Measurements from ENCODE around the gene SMARCA1. TPM values are rescaled to one million over a fixed set of nuclear protein-coding genes. Genes with fewer than 3 reads are reported as not detected.

The SMARCA1 gene
- total and polyA plus RNA-seq, 3 experiments from 2014 or later, result 0.11 to 0.38 TPM; not detected in 1

- Mint-ChIP-seq H3K4me3 (no peak overlapping the region), H3K27me3 (peaks cover 8% of the 10 kb centered on the region in 2 donors), H3K4me1 (no peaks in the 10 kb centered on the region), H3K36me3 (no peaks in the 10 kb centered on the region), H3K9me3 (no peaks in the 10 kb centered on the region), H3K27ac (no peak overlapping the region)
- DNase-seq, result no peak
- Histone ChIP-seq H3K27me3 (ENCODE audit: insufficient read depth, low read length, poor library complexity, severe bottlenecking) (no peaks in the 10 kb centered on the region), H3K9me3 (ENCODE audit: low read length) (no peaks in the 10 kb centered on the region), H3K4me1 (ENCODE audit: insufficient read depth, low read length) (no peaks in the 10 kb centered on the region), H3K27ac (ENCODE audit: low read depth, low read length) (no peak overlapping the region), H3K4me3 (ENCODE audit: low read length) (no peak overlapping the region), H3K36me3 (ENCODE audit: insufficient read depth, low read length) (no peaks in the 10 kb centered on the region)
- ChIA-PET POLR2A (no interaction called here), CTCF (no interaction called here)
These were observed 27.4 kb downstream of the SMARCA1 start for GRCh38 chrX:129495900-129496299.

DNA sequence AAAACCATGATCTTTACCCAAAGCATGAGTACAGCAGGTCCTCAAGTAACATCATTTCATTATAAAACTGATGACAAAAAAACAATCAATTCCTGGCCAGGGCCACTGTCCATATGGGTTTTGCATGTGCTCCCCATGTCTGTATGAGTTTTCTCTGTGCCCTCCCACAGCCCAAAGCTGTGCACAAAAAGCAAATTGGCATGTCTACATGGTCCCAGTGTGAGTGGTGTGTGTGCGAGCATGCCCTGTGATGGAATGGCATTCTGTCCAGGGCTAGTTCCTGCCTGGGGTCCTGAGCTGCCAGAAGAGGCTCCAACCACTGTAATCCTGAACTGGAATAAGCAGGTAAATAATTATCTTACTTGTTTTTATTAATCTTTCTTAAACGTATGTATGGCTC is 28.4 kb downstream of the SMARCA1 start:
- H3K36me3 ChIP-seq (ENCODE audit: insufficient read depth, low read length), result no peaks in the 10 kb centered on the region
- H3K4me1 Mint-ChIP-seq, result no peaks in the 10 kb centered on the region
- no peaks in the 10 kb centered on the region for H3K27me3 ChIP-seq (ENCODE audit: insufficient read depth, low read length, poor library complexity, severe bottlenecking)
- CTCF ChIA-PET, result no interaction called here
- no peak overlapping the region for H3K27ac Mint-ChIP-seq
- H3K4me3 Mint-ChIP-seq, result no peak overlapping the region
- H3K9me3 ChIP-seq (ENCODE audit: low read length), result no peaks in the 10 kb centered on the region
- H3K9me3 Mint-ChIP-seq, result no peaks in the 10 kb centered on the region
- POLR2A ChIA-PET, result no interaction called here
- no peak for DNase-seq
- H3K4me3 ChIP-seq (ENCODE audit: low read length), result no peak overlapping the region
- no peaks in the 10 kb centered on the region for H3K4me1 ChIP-seq (ENCODE audit: insufficient read depth, low read length)
- peaks cover 8% of the 10 kb centered on the region in 2 donors for H3K27me3 Mint-ChIP-seq
- H3K27ac ChIP-seq (ENCODE audit: low read depth, low read length), result no peak overlapping the region
- H3K36me3 Mint-ChIP-seq, result no peaks in the 10 kb centered on the region

GRCh38 chrX:129493643-129494042 is 29.6 kb downstream of the SMARCA1 start:
- CTCF ChIA-PET, result no interaction called here
- no peaks in the 10 kb centered on the region for H3K4me1 Mint-ChIP-seq
- no peak overlapping the region for H3K4me3 ChIP-seq (ENCODE audit: low read length)
- no peak overlapping the region for H3K27ac Mint-ChIP-seq
- H3K36me3 ChIP-seq (ENCODE audit: insufficient read depth, low read length), result no peaks in the 10 kb centered on the region
- POLR2A ChIA-PET, result no interaction called here
- no peaks in the 10 kb centered on the region for H3K9me3 Mint-ChIP-seq
- peaks cover 5 to 8% of the 10 kb centered on the region in 2 donors for H3K27me3 Mint-ChIP-seq
- no peaks in the 10 kb centered on the region for H3K4me1 ChIP-seq (ENCODE audit: insufficient read depth, low read length)
- DNase-seq, result no peak
- H3K27ac ChIP-seq (ENCODE audit: low read depth, low read length), result no peak overlapping the region
- H3K9me3 ChIP-seq (ENCODE audit: low read length), result no peaks in the 10 kb centered on the region
- H3K27me3 ChIP-seq (ENCODE audit: insufficient read depth, low read length, poor library complexity, severe bottlenecking), result no peaks in the 10 kb centered on the region
- no peak overlapping the region for H3K4me3 Mint-ChIP-seq
- H3K36me3 Mint-ChIP-seq, result no peaks in the 10 kb centered on the region

GRCh38 chrX:129490330-129490729 is 33.0 kb downstream of the SMARCA1 start:
- H3K27me3 Mint-ChIP-seq, result peaks cover 0 to 5% of the 10 kb centered on the region in 2 donors
- no peak overlapping the region for H3K27ac Mint-ChIP-seq
- Histone ChIP-seq H3K9me3 (ENCODE audit: low read length) (no peaks in the 10 kb centered on the region), H3K27ac (ENCODE audit: low read depth, low read length) (no peak overlapping the region), H3K4me3 (ENCODE audit: low read length) (no peak overlapping the region), H3K4me1 (ENCODE audit: insufficient read depth, low read length) (no peaks in the 10 kb centered on the region), H3K27me3 (ENCODE audit: insufficient read depth, low read length, poor library complexity, severe bottlenecking) (no peaks in the 10 kb centered on the region), H3K36me3 (ENCODE audit: insufficient read depth, low read length) (no peaks in the 10 kb centered on the region)
- ChIA-PET CTCF (no interaction called here), POLR2A (no interaction called here)
- DNase-seq, result no peak
- H3K36me3 Mint-ChIP-seq, result no peaks in the 10 kb centered on the region
- H3K4me1 Mint-ChIP-seq, result no peaks in the 10 kb centered on the region
- no peak overlapping the region for H3K4me3 Mint-ChIP-seq
- no peaks in the 10 kb centered on the region for H3K9me3 Mint-ChIP-seq

GRCh38 chrX:129488359-129488758 is 34.9 kb downstream of the SMARCA1 start:
- Mint-ChIP-seq H3K4me1 (no peaks in the 10 kb centered on the region), H3K4me3 (no peak overlapping the region), H3K36me3 (no peaks in the 10 kb centered on the region), H3K9me3 (no peaks in the 10 kb centered on the region), H3K27me3 (peaks cover 0 to 4% of the 10 kb centered on the region in 2 donors), H3K27ac (no peak overlapping the region)
- Histone ChIP-seq H3K4me1 (ENCODE audit: insufficient read depth, low read length) (no peaks in the 10 kb centered on the region), H3K9me3 (ENCODE audit: low read length) (no peaks in the 10 kb centered on the region), H3K27me3 (ENCODE audit: insufficient read depth, low read length, poor library complexity, severe bottlenecking) (no peaks in the 10 kb centered on the region), H3K36me3 (ENCODE audit: insufficient read depth, low read length) (no peaks in the 10 kb centered on the region), H3K27ac (ENCODE audit: low read depth, low read length) (no peak overlapping the region), H3K4me3 (ENCODE audit: low read length) (no peak overlapping the region)
- no peak for DNase-seq
- ChIA-PET POLR2A (no interaction called here), CTCF (no interaction called here)

- Histone ChIP-seq H3K9me3 (ENCODE audit: low read length) (no peaks in the 10 kb centered on the region), H3K27ac (ENCODE audit: low read depth, low read length) (no peak overlapping the region), H3K4me1 (ENCODE audit: insufficient read depth, low read length) (no peaks in the 10 kb centered on the region), H3K36me3 (ENCODE audit: insufficient read depth, low read length) (no peaks in the 10 kb centered on the region), H3K4me3 (ENCODE audit: low read length) (no peak overlapping the region), H3K27me3 (ENCODE audit: insufficient read depth, low read length, poor library complexity, severe bottlenecking) (no peaks in the 10 kb centered on the region)
- no peaks in the 10 kb centered on the region for H3K36me3 Mint-ChIP-seq
- no peaks in the 10 kb centered on the region for H3K4me1 Mint-ChIP-seq
- peaks cover 4 to 7% of the 10 kb centered on the region in 2 donors for H3K27me3 Mint-ChIP-seq
- no peak for DNase-seq
- CTCF ChIA-PET, result no interaction called here
- H3K27ac Mint-ChIP-seq, result no peak overlapping the region
- H3K4me3 Mint-ChIP-seq, result no peak overlapping the region
- POLR2A ChIA-PET, result no interaction called here
- H3K9me3 Mint-ChIP-seq, result peaks cover 0 to 5% (median 0%) of the 10 kb centered on the region in 5 donors
These were observed 42.4 kb downstream of the SMARCA1 start for GRCh38 chrX:129480889-129481288.

GRCh38 chrX:129478516-129478915 is 44.8 kb downstream of the SMARCA1 start:
- H3K27ac Mint-ChIP-seq, result no peak overlapping the region
- H3K27ac ChIP-seq (ENCODE audit: low read depth, low read length), result no peak overlapping the region
- no peak overlapping the region for H3K4me3 Mint-ChIP-seq
- H3K36me3 ChIP-seq (ENCODE audit: insufficient read depth, low read length), result no peaks in the 10 kb centered on the region
- ChIA-PET CTCF (no interaction called here), POLR2A (no interaction called here)
- H3K9me3 Mint-ChIP-seq, result peaks cover 0 to 5% (median 0%) of the 10 kb centered on the region in 5 donors
- H3K36me3 Mint-ChIP-seq, result no peaks in the 10 kb centered on the region
- H3K27me3 ChIP-seq (ENCODE audit: insufficient read depth, low read length, poor library complexity, severe bottlenecking), result no peaks in the 10 kb centered on the region
- H3K4me1 Mint-ChIP-seq, result no peaks in the 10 kb centered on the region
- H3K4me1 ChIP-seq (ENCODE audit: insufficient read depth, low read length), result no peaks in the 10 kb centered on the region
- no peak for DNase-seq
- H3K9me3 ChIP-seq (ENCODE audit: low read length), result no peaks in the 10 kb centered on the region
- H3K27me3 Mint-ChIP-seq, result peaks cover 4 to 7% of the 10 kb centered on the region in 2 donors
- H3K4me3 ChIP-seq (ENCODE audit: low read length), result no peak overlapping the region

DNA sequence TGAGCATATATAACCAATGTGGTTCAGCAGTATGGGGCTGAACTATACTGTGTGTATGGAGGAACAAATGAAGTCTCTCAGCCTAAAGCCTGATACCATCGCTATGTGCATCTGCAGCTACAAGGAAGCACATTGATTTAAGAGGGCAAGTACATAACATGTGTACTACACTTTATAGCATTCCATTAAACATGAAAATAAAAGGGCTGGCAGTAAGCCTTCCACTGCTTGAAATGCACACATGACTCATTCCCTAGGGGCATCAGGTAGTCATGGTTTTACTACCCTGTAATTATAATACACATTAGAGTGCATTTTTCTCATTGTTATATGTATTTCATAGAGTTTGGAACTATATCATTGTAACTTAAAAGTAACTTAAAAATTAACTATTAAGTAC is 51.2 kb downstream of the SMARCA1 start:
- Histone ChIP-seq H3K4me3 (ENCODE audit: low read length) (no peak overlapping the region), H3K27ac (ENCODE audit: low read depth, low read length) (no peak overlapping the region), H3K27me3 (ENCODE audit: insufficient read depth, low read length, poor library complexity, severe bottlenecking) (no peaks in the 10 kb centered on the region), H3K36me3 (ENCODE audit: insufficient read depth, low read length) (no peaks in the 10 kb centered on the region), H3K9me3 (ENCODE audit: low read length) (no peaks in the 10 kb centered on the region), H3K4me1 (ENCODE audit: insufficient read depth, low read length) (no peaks in the 10 kb centered on the region)
- H3K9me3 Mint-ChIP-seq, result peaks cover 0 to 2% (median 0%) of the 10 kb centered on the region in 5 donors
- H3K36me3 Mint-ChIP-seq, result peaks cover 0 to 1% (median 0%) of the 10 kb centered on the region in 3 donors
- no peaks in the 10 kb centered on the region for H3K4me1 Mint-ChIP-seq
- H3K27me3 Mint-ChIP-seq, result peaks cover 4% of the 10 kb centered on the region in 2 donors
- POLR2A ChIA-PET, result no interaction called here
- CTCF ChIA-PET, result no interaction called here
- no peak for DNase-seq
- no peak overlapping the region for H3K27ac Mint-ChIP-seq
- no peak overlapping the region for H3K4me3 Mint-ChIP-seq

GRCh38 chrX:129462707-129463106 is 60.6 kb downstream of the SMARCA1 start:
- Histone ChIP-seq H3K9me3 (ENCODE audit: low read length) (no peaks in the 10 kb centered on the region), H3K27ac (ENCODE audit: low read depth, low read length) (no peak overlapping the region), H3K36me3 (ENCODE audit: insufficient read depth, low read length) (no peaks in the 10 kb centered on the region), H3K27me3 (ENCODE audit: insufficient read depth, low read length, poor library complexity, severe bottlenecking) (no peaks in the 10 kb centered on the region), H3K4me3 (ENCODE audit: low read length) (no peak overlapping the region), H3K4me1 (ENCODE audit: insufficient read depth, low read length) (no peaks in the 10 kb centered on the region)
- Mint-ChIP-seq H3K4me1 (no peaks in the 10 kb centered on the region), H3K4me3 (no peak overlapping the region), H3K9me3 (no peaks in the 10 kb centered on the region), H3K36me3 (peaks cover 0 to 3% (median 0%) of the 10 kb centered on the region in 3 donors), H3K27ac (no peak overlapping the region), H3K27me3 (peaks cover 4 to 12% of the 10 kb centered on the region in 2 donors)
- ChIA-PET POLR2A (no interaction called here), CTCF (no interaction called here)
- DNase-seq, result no peak
